GM10266 (cell line): ENCODE measurements around the gene COX14.
"Not testable (repeated sequence)": the region's sequence is repeated elsewhere in the genome, so short reads cannot be mapped to it uniquely, and the experiment has no call there.

Experiments used
- DNase-seq: peaks from one replicate; pipeline ENCODE4 v3.0.0; 2012; ENCODE audit errors: extremely low spot score
- TF ChIP-seq, protein P1 (sequence below): IDR thresholded peaks from 2 replicates; pipeline ENCODE4 v1.5.1; 2012; ENCODE audit warnings: mild to moderate bottlenecking, low read depth; ENCODE audit not compliant: control insufficient read depth, insufficient read depth; ENCODE audit errors: missing control alignments

Gene COX14

DNA sequence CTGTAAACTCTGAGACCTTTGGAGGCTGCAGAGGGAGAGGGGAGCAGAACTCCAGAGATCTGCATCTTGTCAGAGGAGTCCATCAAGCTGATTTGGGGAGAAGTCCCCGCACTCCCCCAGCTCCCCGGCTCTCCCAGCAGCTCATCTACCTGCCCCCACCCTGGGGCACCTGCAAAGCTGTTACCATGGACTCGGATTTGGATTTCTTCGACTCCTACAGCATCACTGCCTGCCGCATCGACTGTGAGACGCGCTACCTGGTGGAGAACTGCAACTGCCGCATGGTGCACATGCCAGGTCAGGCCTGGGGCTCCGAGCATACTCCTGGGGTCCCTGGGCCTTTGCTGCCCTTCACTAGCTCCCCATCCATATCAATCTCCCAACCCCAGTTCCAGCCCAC is 33.8 kb upstream of the COX14 start:
- TF ChIP-seq, protein P1, sequence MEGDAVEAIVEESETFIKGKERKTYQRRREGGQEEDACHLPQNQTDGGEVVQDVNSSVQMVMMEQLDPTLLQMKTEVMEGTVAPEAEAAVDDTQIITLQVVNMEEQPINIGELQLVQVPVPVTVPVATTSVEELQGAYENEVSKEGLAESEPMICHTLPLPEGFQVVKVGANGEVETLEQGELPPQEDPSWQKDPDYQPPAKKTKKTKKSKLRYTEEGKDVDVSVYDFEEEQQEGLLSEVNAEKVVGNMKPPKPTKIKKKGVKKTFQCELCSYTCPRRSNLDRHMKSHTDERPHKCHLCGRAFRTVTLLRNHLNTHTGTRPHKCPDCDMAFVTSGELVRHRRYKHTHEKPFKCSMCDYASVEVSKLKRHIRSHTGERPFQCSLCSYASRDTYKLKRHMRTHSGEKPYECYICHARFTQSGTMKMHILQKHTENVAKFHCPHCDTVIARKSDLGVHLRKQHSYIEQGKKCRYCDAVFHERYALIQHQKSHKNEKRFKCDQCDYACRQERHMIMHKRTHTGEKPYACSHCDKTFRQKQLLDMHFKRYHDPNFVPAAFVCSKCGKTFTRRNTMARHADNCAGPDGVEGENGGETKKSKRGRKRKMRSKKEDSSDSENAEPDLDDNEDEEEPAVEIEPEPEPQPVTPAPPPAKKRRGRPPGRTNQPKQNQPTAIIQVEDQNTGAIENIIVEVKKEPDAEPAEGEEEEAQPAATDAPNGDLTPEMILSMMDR, result no peak
- no peak for DNase-seq

DNA sequence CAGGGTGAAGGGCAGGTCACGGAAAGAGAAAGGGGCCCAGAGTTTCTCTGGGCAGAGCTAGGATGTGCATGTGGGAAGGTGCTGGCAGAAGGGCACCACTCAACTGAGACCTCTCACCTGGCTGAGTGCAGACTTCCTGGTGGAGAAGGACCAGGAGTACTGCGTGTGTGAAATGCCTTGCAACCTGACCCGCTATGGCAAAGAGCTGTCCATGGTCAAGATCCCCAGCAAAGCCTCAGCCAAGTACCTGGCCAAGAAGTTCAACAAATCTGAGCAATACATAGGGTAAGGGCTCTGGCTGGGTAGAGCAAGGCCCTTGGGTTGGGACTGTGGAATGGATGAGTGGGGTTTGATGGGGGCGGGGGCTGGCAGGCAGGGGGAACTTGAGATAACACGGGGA is 32.3 kb upstream of the COX14 start:
- DNase-seq, result no peak
- TF ChIP-seq, protein P1, result no peak

DNA sequence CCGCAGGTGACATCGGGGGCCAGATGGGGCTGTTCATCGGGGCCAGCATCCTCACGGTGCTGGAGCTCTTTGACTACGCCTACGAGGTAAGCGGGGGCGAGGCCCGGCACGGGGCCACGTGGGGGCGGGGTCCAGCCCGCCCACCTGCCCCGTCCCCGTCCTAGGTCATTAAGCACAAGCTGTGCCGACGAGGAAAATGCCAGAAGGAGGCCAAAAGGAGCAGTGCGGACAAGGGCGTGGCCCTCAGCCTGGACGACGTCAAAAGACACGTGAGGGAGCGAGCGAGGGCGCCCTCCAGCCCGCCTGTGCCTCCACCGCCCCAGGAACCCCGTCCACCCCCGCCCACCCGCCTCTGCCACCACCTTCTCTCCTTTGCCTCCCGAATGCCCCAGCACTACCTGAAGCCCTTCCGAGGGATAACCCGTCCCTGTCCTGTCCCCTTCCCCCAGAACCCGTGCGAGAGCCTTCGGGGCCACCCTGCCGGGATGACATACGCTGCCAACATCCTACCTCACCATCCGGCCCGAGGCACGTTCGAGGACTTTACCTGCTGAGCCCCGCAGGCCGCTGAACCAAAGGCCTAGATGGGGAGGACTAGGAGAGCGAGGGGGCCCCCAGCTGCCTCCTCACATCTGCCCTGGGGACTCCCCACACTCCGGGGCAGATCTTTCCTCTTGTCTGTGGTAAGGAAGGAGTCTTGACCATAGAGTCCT is 30.8 kb upstream of the COX14 start:
- TF ChIP-seq, protein P1, result no peak
- no peak for DNase-seq

DNA sequence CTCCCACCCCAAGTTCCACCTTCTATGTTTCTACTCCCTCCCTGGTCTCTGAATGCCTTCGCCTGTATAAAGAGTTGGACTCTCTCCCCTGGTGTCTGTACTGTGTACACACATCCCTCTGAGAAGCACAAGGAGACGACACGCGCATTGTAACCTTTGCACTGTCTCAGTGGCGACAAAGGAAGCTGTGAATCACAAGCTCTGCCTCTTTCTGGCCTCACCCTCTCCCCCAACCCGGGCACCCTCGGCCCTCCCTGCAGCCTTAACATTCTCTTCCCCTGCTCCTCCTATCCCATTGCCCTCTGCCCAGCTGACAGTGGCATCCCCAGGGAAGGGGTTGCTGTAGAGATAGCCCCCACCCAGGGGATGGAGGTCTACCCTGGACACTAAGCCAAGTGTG is 29.4 kb upstream of the COX14 start:
- DNase-seq, result no peak
- TF ChIP-seq, protein P1, result no peak

DNA sequence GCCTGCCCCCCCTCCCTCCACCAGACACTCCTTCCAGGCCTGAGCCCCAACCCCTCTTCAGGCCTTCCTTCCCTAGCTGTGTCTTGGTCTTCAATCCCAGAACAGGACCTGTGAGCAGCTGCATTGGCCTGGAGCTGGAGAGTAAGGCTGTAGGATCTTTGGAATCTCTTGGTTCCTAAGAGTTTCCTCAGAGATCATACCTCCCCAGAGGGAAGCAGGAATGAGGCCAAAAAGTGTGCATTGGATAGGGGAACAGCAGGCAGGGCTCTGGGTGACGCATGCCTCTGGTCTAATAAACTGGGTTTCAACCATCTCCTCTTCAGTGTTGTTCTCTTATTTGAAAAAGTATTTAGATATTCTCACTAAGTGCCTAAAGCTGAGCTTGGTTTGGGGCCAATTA is 28.7 kb upstream of the COX14 start:
- TF ChIP-seq, protein P1, result no peak

DNA sequence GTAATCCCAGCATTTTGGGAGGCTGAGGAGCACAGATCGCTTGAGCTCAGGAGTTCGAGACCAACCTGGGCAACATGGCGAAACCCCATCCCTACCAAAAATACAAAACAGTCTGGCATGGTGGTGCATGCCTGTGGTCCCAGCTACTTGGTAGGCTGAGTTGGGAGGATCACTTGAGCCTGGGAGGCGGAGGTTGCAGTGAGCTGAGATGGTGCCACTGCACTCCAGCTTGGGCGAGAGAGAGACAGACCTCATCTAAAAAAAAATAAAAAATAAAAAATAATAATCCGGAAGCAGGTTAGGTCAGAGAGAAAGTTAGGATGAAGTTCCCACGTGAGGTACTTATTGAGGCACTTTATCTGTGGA is 27.6 kb upstream of the COX14 start:
- DNase-seq, result not testable (repeated sequence)

More for the DNA sequence above, 28.7 kb upstream of the COX14 start:
- DNase-seq, result no peak

DNA sequence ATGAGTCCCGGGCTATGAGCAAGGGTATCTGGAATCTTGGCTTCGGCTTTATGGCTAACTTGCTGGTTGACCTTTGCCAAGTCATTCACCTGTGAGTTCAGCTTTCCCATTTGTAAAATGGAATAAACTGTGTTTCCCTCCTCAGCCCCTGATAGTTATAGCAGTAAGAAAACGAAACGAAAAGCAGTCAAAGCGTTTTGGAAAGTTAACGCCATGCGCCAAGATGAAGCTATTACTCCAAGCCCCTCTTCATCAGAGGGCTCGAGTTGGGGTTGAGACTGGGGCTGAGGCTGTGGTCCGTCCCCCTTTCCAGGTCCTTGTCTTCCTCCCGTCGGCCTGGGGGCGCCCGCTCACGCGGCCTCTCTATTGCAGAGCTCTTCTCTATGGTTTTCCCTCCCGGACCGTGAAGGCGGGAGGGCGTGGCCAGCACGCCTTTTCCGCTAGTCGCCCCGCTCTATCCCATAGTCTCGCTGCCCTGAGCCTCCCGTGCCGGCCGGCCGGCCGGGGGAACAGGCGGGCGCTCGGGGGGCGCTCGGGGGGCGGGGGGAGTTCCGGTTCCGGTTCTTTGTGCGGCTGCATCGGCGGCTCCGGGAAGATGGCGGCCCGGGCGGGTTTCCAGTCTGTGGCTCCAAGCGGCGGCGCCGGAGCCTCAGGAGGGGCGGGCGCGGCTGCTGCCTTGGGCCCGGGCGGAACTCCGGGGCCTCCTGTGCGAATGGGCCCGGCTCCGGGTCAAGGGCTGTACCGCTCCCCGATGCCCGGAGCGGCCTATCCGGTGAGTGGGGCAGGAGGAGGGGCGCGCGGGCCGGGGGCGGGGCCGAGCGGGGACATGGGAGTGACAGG is 27.0 kb upstream of the COX14 start, which contains the start of gene SMARCD1:
SMARCD1 (plus strand) TSS at position 568 of the 840 bp plus-strand sequence; CDS start at position 596, 28 bp downstream.
- TF ChIP-seq, protein P1, result peak; percentile 81
- peak; percentile 95 for DNase-seq
